ENCODE measurements around the gene HEY2.
"Not testable (repeated sequence)": the region's sequence is repeated elsewhere in the genome, so short reads cannot be mapped to it uniquely, and the experiment has no call there.

The HEY2 gene

DNA sequence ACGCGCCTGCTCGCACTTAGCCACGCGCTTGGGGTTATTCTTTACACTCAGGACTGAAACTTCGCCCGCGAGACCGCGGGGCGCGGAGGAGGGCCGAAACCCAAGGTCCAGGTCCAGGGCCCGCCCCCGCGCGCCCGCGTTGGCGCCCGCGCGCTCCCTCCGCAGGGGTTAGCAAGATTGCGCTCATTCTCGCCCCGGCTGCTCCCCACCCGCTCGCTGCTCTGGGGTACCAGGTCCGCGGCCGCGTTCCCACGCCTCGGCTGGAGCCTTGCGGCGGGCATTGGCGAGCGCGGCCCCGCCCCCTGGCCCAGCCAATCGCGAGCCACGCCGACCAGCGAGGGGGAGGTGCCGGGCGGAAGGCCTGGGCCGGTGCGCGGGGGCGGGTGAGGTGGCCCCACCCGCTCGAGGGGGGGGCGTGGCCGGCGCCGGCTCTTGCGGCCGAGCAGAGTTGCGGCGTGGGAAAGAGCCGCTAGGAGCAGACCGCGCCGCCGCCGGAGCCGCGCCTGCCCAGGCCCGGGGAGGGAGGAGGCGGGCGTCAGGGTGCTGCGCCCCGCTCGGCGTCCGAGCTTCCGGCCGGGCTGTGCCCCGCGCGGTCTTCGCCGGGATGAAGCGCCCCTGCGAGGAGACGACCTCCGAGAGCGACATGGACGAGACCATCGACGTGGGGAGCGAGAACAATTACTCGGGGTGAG, at the start of gene HEY2:
Gene HEY2 (plus strand): TSS at position 460 of the 692 bp plus-strand sequence. CDS start 145 bp downstream, at position 605.
- peak; percentile 96 for DNase-seq

DNA sequence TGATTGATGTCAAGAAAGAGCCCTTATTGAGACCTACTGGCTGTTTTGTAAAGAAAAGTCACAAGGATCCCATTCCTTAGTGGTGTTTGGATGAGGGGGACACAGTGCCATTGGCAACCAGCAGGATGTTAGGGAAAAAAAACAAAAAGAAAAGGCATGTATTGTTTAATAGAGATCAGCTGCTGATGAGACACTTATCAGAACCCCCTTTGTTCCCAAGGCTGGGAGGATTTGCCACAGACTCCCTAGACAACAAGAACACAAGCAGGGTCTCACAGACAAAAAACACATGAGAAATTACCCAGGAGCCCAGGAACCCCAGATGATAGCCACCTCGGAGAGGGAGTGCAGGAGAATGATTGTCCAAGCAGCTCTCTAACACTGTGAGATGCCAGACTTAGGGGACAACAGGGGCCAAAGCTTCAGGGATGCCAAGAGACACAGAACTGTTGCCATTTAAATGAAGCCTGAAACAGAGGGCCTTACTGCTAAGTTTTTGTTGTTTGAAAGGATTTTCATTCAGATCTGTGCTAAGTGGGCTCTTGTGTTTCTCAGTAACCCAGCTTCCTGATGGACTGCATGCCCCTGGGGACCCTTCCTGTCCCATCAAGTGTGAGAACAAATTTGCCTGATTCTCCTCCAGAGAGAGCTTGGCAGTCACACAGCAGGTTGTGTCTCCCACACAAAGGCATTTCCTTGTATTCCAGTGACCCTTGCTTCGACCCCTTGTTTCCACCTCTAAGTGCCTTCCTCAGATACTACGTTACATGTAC, 48.7 kb upstream of the HEY2 start:
- DNase-seq = no peak

DNA sequence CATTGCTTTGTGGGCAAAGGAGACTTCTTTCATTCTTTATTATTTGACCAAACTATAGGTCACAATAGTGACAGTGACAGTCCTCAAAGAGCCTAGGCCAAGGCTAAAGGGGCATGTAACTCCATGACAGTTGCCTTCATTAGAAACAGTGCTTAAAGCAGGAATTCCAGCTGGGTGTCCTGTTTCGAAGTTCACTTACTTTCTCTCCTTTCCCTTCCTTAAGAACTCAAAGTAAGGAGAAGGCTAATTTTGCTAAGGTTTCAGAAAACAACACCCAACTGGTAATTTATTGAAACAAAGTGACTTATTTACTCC, 48.1 kb upstream of the HEY2 start:
- DNase-seq = no peak

DNA sequence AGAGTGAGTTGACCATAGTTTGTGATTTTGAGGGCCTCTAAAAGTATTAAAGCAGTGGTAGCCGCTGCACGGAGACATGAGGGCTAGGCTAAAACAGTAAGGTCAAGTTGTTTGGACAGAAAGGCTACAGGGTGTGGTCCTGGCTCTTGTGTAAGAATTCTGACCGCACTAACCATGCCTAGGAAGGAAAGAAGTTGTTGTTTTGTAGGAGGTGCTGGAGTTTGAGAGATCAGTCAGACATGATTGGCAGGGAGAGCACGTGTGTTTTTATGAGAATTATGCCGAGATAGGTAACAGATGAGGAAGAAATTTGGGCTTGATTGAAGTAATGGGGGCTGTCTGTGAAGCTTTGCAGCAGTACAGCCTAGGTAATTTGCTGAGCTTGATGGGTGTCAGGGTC, 45.5 kb upstream of the HEY2 start:
- not testable (repeated sequence) for DNase-seq

GRCh38 chr6:125707615-125708243, 41.7 kb upstream of the HEY2 start:
- DNase-seq = no peak

- no peak for DNase-seq
Observed at GRCh38 chr6:125711013-125711675, 38.3 kb upstream of the HEY2 start.

- DNase-seq = no peak
Observed at GRCh38 chr6:125714441-125715090, 34.9 kb upstream of the HEY2 start.

- no peak for DNase-seq
Observed at GRCh38 chr6:125717120-125717731, 32.2 kb upstream of the HEY2 start.

GRCh38 chr6:125718109-125718508, 31.3 kb upstream of the HEY2 start:
- no peak for DNase-seq

DNA sequence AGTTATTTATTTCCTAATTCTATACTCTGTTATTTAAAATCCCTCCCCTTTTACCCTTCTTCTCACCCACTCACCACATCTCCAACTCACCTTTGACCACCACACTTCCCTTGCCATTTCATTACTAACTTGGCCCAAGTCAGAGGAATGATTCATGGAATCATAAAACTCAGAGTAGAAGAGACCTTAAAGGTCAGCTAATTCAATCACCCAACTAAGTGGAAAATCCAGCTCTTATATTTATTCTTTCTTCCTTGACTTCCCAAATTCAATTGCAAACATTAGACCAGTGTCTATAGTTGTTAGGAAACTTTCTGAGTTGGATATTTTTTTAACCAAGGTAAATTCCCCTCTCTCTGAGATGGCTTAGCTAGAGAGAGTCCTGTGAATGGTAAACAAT, 26.5 kb upstream of the HEY2 start:
- DNase-seq = no peak

DNA sequence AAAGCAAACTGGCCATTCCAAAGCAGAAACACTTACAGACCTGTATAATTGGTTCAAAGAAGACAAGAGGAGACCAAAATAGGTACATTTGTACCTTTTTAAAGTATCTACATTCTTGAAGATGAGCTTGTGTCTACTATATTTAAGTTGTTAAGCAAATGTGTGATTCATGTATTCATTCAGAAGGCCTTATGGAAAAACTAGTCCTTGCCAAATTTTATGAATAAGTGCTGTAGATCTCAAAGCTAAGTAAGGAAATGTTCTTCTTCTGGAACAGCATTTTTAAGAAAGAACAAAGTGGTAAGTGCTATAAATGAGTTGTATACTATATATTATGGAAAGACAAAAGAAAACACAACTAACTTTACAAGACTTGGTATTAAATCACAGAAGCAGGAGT, 22.2 kb upstream of the HEY2 start:
- no peak for DNase-seq

GRCh38 chr6:125728739-125729138, 20.7 kb upstream of the HEY2 start:
- no peak for DNase-seq

DNA sequence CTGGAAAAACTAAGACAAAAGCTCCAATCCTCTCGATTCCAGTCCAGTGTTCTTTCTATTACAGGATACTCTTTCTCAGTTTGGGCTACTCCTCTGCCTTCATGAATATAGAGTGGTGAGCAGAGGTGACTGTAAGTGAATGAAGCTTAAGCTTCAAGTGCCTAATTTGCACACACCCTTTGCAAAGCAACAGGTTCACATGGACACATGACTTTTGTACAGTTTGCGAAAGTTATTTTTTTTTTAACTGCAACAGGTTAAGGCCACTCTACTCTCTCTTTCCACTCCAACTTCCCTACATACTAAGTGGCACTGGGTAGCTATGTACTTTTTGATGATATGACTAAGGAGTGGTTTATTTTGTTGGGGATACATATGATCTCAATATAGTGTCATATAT, 19.4 kb upstream of the HEY2 start:
- DNase-seq = no peak

DNA sequence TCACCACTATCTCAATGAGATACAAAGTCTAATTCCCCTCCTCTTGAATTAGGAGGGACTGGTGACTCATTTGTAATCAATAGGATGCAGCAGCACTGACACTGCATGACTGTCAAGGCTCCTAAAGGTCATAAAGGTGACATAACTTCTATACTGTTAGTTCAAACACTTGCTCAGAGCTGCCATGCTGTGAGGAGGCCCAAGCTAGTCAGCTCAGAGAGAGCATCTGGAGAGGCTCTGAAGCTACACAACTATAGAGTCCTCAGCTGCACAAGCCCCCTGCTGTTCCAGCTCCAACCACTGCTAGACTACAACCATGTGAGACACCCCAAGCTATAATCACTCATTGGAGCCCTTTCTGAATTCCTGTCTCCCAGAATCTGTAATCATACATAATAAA, 17.0 kb upstream of the HEY2 start:
- DNase-seq = peak; percentile 17

DNA sequence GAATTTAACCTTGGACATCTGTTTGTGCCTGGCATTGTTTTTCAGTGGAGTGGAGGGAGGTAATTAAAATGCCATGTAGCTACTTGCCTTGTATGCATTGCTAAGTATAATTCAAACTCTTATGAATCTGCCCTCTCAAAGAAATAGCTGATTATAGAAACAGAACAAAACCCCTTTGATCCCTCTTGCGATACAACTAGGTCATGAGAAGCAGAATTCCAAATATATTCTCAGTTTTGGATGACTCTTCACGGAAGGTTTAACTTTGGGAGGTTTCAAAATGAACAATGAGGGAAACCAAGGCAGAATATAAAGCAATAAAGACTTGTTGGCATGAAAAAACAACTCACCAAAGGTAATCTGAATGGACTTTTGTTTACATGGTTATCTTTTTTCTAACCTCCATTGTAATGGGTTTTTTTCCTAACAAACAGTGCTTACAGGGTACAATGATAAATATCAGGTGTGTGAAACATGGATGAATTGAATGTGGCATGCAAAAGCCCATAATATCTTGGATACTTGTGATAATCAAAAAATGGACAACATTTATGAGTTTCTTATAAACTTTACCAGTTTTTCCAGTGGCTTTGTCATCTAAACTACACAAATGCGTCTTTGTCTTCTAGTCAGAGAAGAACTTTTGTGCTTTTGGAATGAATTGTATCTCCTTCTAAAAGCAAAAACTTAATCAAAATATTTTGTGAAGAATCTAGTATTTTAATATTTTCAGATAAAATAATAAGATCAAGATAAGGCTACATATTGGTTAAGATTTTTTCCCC, 15.7 kb upstream of the HEY2 start:
- no peak for DNase-seq

GRCh38 chr6:125738276-125738675, 11.2 kb upstream of the HEY2 start:
- no peak for DNase-seq

DNA sequence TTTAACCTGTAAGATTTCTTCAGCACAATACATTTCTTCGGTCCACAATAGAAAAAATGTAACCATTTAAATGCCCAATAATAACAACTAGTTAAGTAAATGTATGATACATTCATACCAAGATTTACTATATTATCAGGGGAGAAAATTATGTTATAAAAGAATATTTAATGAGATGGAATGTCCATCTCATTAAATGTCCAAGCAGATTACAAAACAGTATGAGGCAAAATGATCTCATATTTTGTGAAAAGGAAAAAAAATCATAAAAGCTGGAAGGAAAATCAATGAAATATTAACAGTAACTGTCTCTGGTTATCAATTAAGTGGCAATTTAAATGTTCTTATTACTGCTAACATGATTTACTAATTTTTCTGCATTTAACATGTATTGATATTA, 10.1 kb upstream of the HEY2 start:
- no peak for DNase-seq

GRCh38 chr6:125741336-125741735, 8.1 kb upstream of the HEY2 start:
- DNase-seq = no peak

GRCh38 chr6:125742024-125742423, 7.4 kb upstream of the HEY2 start:
- DNase-seq = no peak

DNA sequence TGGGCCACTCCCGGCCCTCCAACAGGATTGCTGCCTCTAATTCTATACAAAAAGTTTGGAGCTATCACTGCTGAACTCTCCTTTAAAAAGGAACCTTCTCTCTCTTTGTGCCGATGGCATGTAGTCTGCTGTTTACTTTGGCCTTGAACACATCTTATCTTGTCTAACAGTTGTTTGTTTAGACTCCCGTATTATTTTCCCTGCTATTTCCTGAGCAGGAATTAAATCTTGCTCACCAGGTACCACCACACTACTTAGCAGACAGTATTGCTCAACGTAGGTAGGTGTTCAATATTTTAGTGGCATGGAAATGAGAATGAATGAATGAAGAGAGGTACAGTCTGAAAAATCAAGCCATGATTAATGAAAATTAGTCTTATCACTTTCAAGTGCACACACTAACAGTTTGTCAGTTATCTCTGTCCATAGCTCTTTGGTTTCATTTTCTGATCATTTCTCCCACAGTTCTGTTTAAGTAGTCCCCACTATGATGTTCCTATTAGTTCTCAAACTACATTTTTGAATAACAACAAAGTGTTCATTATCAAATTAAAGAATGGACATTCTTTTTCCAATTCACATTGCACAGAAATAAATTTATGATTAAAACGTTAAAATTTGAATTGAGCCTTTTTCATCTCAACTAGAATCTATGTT, 6.8 kb upstream of the HEY2 start:
- DNase-seq = peak; percentile 58

- DNase-seq = peak; percentile 38
Observed at GRCh38 chr6:125743604-125744003, 5.8 kb upstream of the HEY2 start.

Measured in OCI-M1 (cell line).